ENCODE results near the gene SMAD9. TPM values are rescaled to one million over a fixed set of nuclear protein-coding genes. Genes with fewer than 3 reads are reported as not detected.

The SMAD9 gene
- total and polyA plus RNA-seq, 2 of the 13 experiments (the other 11 are each of a cell fraction or from before 2014, with no cell fraction given) = 4.2 to 7.7 TPM

DNA sequence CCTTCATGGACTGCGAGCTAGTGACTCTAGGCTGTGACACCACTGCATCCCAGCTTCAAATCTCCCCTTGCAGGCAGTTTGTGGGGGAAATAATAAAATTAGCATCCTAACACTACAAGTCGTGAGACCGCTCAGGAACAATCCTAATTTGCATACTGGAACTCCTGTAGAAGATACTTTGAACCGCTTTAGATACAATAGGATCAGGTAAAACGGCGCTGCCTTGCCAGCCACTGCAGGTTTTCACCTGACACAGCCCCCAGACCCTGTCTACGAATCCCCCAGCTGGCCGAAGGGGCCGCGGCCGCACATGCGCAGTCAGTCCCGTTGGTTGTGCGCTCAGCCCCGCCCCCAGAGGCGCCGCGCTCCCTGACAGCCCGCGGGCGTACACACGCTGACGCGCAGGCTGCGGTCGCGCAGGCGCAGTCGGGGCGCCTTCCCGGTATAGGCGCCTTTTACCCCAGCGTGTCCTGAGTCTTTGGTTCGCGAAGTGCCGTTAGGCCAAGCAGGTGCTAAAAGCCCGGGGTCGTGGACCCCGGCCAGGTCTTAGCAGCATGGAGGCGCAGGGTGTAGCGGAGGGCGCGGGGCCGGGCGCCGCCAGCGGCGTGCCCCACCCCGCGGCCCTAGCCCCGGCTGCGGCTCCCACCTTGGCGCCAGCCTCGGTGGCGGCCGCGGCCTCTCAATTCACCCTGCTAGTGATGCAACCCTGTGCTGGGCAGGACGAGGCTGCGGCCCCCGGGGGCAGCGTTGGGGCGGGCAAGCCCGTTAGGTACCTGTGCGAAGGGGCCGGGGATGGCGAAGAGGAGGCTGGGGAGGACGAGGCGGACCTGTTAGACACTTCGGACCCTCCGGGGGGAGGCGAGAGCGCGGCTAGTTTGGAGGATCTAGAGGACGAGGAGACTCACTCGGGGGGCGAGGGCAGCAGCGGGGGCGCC is 101.0 kb downstream of the SMAD9 start, which contains the start of gene RFXAP (continued):
- TF ChIP-seq, protein P1, sequence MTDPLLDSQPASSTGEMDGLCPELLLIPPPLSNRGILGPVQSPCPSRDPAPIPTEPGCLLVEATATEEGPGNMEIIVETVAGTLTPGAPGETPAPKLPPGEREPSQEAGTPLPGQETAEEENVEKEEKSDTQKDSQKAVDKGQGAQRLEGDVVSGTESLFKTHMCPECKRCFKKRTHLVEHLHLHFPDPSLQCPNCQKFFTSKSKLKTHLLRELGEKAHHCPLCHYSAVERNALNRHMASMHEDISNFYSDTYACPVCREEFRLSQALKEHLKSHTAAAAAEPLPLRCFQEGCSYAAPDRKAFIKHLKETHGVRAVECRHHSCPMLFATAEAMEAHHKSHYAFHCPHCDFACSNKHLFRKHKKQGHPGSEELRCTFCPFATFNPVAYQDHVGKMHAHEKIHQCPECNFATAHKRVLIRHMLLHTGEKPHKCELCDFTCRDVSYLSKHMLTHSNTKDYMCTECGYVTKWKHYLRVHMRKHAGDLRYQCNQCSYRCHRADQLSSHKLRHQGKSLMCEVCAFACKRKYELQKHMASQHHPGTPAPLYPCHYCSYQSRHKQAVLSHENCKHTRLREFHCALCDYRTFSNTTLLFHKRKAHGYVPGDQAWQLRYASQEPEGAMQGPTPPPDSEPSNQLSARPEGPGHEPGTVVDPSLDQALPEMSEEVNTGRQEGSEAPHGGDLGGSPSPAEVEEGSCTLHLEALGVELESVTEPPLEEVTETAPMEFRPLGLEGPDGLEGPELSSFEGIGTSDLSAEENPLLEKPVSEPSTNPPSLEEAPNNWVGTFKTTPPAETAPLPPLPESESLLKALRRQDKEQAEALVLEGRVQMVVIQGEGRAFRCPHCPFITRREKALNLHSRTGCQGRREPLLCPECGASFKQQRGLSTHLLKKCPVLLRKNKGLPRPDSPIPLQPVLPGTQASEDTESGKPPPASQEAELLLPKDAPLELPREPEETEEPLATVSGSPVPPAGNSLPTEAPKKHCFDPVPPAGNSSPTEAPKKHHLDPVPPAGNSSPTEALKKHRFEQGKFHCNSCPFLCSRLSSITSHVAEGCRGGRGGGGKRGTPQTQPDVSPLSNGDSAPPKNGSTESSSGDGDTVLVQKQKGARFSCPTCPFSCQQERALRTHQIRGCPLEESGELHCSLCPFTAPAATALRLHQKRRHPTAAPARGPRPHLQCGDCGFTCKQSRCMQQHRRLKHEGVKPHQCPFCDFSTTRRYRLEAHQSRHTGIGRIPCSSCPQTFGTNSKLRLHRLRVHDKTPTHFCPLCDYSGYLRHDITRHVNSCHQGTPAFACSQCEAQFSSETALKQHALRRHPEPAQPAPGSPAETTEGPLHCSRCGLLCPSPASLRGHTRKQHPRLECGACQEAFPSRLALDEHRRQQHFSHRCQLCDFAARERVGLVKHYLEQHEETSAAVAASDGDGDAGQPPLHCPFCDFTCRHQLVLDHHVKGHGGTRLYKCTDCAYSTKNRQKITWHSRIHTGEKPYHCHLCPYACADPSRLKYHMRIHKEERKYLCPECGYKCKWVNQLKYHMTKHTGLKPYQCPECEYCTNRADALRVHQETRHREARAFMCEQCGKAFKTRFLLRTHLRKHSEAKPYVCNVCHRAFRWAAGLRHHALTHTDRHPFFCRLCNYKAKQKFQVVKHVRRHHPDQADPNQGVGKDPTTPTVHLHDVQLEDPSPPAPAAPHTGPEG (CRISPR knock-in tag; IDR thresholded peaks at IDR 0.05) = no peak
- TF ChIP-seq TMF1 (CRISPR knock-in tag; IDR thresholded peaks at IDR 0.05; ENCODE audit: low read depth) (peak; percentile 75; the same call in 1 of the 2 replicates), ZNF703 (CRISPR knock-in tag; IDR thresholded peaks at IDR 0.05; ENCODE audit: borderline replicate concordance) (no peak), BORCS8-MEF2B (CRISPR knock-in tag; IDR thresholded peaks at IDR 0.05) (no peak), AGO2 (optimal IDR thresholded peaks at IDR 0.05; ENCODE audit: low read depth, low read length) (peak; percentile 55), SP2 (CRISPR knock-in tag; IDR thresholded peaks at IDR 0.05) (no peak), NFRKB (IDR thresholded peaks at IDR 0.05) (no peak), ZNF557 (CRISPR knock-in tag; IDR thresholded peaks at IDR 0.05) (no peak), SMARCE1 (IDR thresholded peaks at IDR 0.05; ENCODE audit: borderline replicate concordance) (no peak), NR1H2 (CRISPR knock-in tag; IDR thresholded peaks at IDR 0.05; ENCODE audit: borderline replicate concordance, low read depth) (no peak), MEIS2 (CRISPR knock-in tag; IDR thresholded peaks at IDR 0.05) (no peak; the same call in 1 of the 2 replicates), ZNF713 (CRISPR knock-in tag; IDR thresholded peaks at IDR 0.05) (no peak), ZNF33B (CRISPR knock-in tag; IDR thresholded peaks at IDR 0.05) (no peak)
- TF ChIP-seq, protein P2, sequence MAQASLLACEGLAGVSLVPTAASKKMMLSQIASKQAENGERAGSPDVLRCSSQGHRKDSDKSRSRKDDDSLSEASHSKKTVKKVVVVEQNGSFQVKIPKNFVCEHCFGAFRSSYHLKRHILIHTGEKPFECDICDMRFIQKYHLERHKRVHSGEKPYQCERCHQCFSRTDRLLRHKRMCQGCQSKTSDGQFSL (CRISPR knock-in tag; IDR thresholded peaks at IDR 0.05) = no peak
- TF ChIP-seq, protein P3, sequence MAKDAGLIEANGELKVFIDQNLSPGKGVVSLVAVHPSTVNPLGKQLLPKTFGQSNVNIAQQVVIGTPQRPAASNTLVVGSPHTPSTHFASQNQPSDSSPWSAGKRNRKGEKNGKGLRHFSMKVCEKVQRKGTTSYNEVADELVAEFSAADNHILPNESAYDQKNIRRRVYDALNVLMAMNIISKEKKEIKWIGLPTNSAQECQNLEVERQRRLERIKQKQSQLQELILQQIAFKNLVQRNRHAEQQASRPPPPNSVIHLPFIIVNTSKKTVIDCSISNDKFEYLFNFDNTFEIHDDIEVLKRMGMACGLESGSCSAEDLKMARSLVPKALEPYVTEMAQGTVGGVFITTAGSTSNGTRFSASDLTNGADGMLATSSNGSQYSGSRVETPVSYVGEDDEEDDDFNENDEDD (CRISPR knock-in tag; IDR thresholded peaks at IDR 0.05; ENCODE audit: borderline replicate concordance) = peak; percentile 57; the same call in 1 of the 2 replicates
- TF ChIP-seq, protein P4, sequence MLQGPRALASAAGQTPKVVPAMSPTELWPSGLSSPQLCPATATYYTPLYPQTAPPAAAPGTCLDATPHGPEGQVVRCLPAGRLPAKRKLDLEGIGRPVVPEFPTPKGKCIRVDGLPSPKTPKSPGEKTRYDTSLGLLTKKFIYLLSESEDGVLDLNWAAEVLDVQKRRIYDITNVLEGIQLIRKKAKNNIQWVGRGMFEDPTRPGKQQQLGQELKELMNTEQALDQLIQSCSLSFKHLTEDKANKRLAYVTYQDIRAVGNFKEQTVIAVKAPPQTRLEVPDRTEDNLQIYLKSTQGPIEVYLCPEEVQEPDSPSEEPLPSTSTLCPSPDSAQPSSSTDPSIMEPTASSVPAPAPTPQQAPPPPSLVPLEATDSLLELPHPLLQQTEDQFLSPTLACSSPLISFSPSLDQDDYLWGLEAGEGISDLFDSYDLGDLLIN (CRISPR knock-in tag; IDR thresholded peaks at IDR 0.05; ENCODE audit: borderline replicate concordance) = no peak
- TF ChIP-seq, protein P5, sequence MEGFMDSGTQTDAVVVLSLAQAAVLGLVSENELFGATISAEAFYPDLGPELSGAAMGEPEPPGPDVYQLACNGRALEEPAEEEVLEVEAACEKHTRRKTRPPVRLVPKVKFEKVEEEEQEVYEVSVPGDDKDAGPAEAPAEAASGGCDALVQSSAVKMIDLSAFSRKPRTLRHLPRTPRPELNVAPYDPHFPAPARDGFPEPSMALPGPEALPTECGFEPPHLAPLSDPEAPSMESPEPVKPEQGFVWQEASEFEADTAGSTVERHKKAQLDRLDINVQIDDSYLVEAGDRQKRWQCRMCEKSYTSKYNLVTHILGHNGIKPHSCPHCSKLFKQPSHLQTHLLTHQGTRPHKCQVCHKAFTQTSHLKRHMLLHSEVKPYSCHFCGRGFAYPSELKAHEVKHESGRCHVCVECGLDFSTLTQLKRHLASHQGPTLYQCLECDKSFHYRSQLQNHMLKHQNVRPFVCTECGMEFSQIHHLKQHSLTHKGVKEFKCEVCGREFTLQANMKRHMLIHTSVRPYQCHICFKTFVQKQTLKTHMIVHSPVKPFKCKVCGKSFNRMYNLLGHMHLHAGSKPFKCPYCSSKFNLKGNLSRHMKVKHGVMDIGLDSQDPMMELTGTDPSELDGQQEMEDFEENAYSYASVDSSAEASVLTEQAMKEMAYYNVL (CRISPR knock-in tag; IDR thresholded peaks at IDR 0.05; ENCODE audit: borderline replicate concordance) = peak; percentile 58; the same call in 1 of the 2 replicates

All from HepG2 (cell line).